BLaER1 treated with 17β-estradiol and CSF1 and Interleukin-3, amounts not matched to agents 10 nM and 100 nM (cell line): ENCODE data around the gene SH3PXD2A.
A peak's percentile ranks its signal among the peaks of the same experiment; 100 is the strongest.

Experiments
- H3K27ac ChIP-seq, 11 experiments: shearing (Covaris generic); formaldehyde crosslinking; 2 replicates each; pipeline ENCODE4 v1.8.1; 2022
- H3K27me3 ChIP-seq, 11 experiments: shearing (Covaris generic); formaldehyde crosslinking; 2 replicates each; pipeline ENCODE4 v1.8.1; 2022
- H3K36me3 ChIP-seq, 11 experiments: shearing (Covaris generic); formaldehyde crosslinking; 2 replicates each; pipeline ENCODE4 v1.8.1; 2022
- H3K4me1 ChIP-seq, 10 experiments: shearing (Covaris generic); formaldehyde crosslinking; 2 replicates each; pipeline ENCODE4 v1.8.1; 2022
- H3K4me2 ChIP-seq, 11 experiments: shearing (Covaris generic); formaldehyde crosslinking; 2 replicates each; pipeline ENCODE4 v1.8.1; 2022
- H3K4me3 ChIP-seq, 10 experiments: shearing (Covaris generic); formaldehyde crosslinking; 2 replicates each; pipeline ENCODE4 v1.8.1; 2022
- H3K9ac ChIP-seq, 11 experiments: shearing (Covaris generic); formaldehyde crosslinking; 2 replicates each; pipeline ENCODE4 v1.8.1; 2022
- H3K9me3 ChIP-seq, 11 experiments: shearing (Covaris generic); formaldehyde crosslinking; replicated peaks in 1 of 11; 2 replicates each; pipeline ENCODE4 v1.8.1; 2022
- H4K20me1 ChIP-seq, 11 experiments: shearing (Covaris generic); formaldehyde crosslinking; 2 replicates each; pipeline ENCODE4 v1.8.1; 2022
- Cebpa-rat ChIP-seq, 11 experiments: shearing (Covaris generic); IDR thresholded peaks; 2 replicates each; pipeline ENCODE4 v1.8.1; 2022

SH3PXD2A gene

GRCh38 chr10:103784723-103785418 lies 70.5 kb downstream of the SH3PXD2A start:
- H3K36me3 ChIP-seq, result peaks cover 0 to 67% (median 22%) of the 10 kb centered on the region in 11 experiments; a peak in 17 of 22 replicates
- H3K4me3 ChIP-seq, result no peak overlapping the region
- no peak for TF ChIP-seq Cebpa-rat (IDR thresholded peaks at IDR 0.05)
- peak overlapping the region in 5 of 11 experiments; percentile 23 to 54 (median 28); a peak in 7 of 22 replicates for H3K27ac ChIP-seq
- H4K20me1 ChIP-seq, result peaks cover 24 to 98% (median 47%) of the 10 kb centered on the region in 11 experiments; a peak in 20 of 22 replicates
- H3K27me3 ChIP-seq, result no peaks in the 10 kb centered on the region
- H3K9ac ChIP-seq, result peak overlapping the region in 6 of 11 experiments; percentile 9 to 44 (median 22); a peak in 6 of 22 replicates
- H3K9me3 ChIP-seq, result peaks cover 0 to 9% (median 0%) of the 10 kb centered on the region in 11 experiments; a peak in 5 of 22 replicates
- H3K4me1 ChIP-seq, result peaks cover 72 to 100% (median 95%) of the 10 kb centered on the region in 10 experiments
- H3K4me2 ChIP-seq, result peak overlapping the region; percentile 23 to 82 (median 71)

DNA sequence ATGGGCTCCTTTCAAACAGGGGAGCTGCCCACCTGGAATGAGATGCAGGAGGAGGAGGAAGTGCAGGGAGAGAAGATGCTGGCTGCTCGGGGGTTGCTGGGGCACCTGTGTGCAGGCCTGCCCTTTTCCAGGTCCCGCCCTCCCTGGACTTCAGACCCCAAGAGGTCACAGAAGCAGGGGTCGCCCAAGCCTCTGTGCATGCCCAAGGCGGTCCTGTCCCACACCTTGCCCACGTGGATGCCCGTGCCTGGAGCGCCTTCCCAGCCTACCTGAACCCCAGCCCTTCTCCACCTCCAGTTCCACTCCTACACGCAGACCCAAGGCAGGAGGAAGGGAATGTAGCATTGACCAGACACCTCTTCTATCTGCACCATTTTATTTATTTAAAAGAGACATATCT lies 71.3 kb downstream of the SH3PXD2A start:
- peaks cover 28 to 98% (median 48%) of the 10 kb centered on the region in 11 experiments; a peak in 20 of 22 replicates for H4K20me1 ChIP-seq
- peaks cover 72 to 100% (median 95%) of the 10 kb centered on the region in 10 experiments for H3K4me1 ChIP-seq
- H3K9ac ChIP-seq, result no peak overlapping the region
- no peak for TF ChIP-seq Cebpa-rat (IDR thresholded peaks at IDR 0.05)
- no peak overlapping the region for H3K4me3 ChIP-seq
- H3K4me2 ChIP-seq, result peak overlapping the region in 9 of 11 experiments; percentile 23 to 82 (median 76); a peak in 16 of 22 replicates
- no peaks in the 10 kb centered on the region for H3K27me3 ChIP-seq
- peak overlapping the region in 1 of 11 experiments; percentile 66; a peak in 1 of 22 replicates for H3K27ac ChIP-seq
- peaks cover 0 to 67% (median 22%) of the 10 kb centered on the region in 11 experiments; a peak in 17 of 22 replicates for H3K36me3 ChIP-seq
- peaks cover 0 to 9% (median 0%) of the 10 kb centered on the region in 11 experiments; a peak in 5 of 22 replicates for H3K9me3 ChIP-seq

DNA sequence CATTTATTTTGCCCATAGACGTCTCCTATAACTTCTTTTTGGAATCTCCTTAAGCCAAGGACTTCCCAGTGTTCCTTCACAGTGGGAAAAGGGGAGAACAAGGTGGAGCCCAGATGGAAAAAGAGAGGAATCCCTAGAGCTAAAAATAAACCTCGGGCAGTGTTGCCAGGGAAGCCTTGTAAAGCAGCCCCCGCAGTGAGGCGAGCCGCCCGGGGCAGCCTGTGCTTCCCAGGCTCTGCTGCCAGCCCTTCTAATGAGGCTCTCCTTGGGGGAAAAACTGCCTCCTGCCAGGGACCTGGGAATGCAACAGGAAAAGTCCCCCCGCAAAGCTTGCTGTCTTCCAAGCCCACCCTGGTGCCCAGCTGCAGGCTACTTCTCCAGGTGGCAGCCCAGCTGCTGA lies 71.7 kb downstream of the SH3PXD2A start:
- peaks cover 0 to 9% (median 0%) of the 10 kb centered on the region in 11 experiments; a peak in 5 of 22 replicates for H3K9me3 ChIP-seq
- peak overlapping the region in 1 of 11 experiments; percentile 66; a peak in 2 of 22 replicates for H3K27ac ChIP-seq
- H3K4me3 ChIP-seq, result no peak overlapping the region
- no peak for TF ChIP-seq Cebpa-rat (IDR thresholded peaks at IDR 0.05)
- H3K4me2 ChIP-seq, result peak overlapping the region in 4 of 11 experiments; percentile 71 to 82 (median 79); a peak in 3 of 22 replicates
- peaks cover 28 to 97% (median 52%) of the 10 kb centered on the region in 11 experiments; a peak in 20 of 22 replicates for H4K20me1 ChIP-seq
- peaks cover 0 to 69% (median 24%) of the 10 kb centered on the region in 11 experiments; a peak in 18 of 22 replicates for H3K36me3 ChIP-seq
- H3K9ac ChIP-seq, result no peak overlapping the region
- no peaks in the 10 kb centered on the region for H3K27me3 ChIP-seq
- H3K4me1 ChIP-seq, result peaks cover 74 to 100% (median 95%) of the 10 kb centered on the region in 10 experiments

GRCh38 chr10:103781329-103782061 lies 73.9 kb downstream of the SH3PXD2A start:
- peak overlapping the region in 2 of 11 experiments; percentile 15 to 43; a peak in 2 of 22 replicates for H3K9ac ChIP-seq
- no peaks in the 10 kb centered on the region for H3K27me3 ChIP-seq
- peak overlapping the region; percentile 58 to 87 (median 64); a peak in 21 of 22 replicates for H3K4me2 ChIP-seq
- TF ChIP-seq Cebpa-rat (IDR thresholded peaks at IDR 0.05), result 0 out of 22 replicates have a peak, but pooled peaks of 1 of the 11 experiments have one; percentile 7
- H4K20me1 ChIP-seq, result peaks cover 27 to 88% (median 49%) of the 10 kb centered on the region in 11 experiments; a peak in 20 of 22 replicates
- H3K27ac ChIP-seq, result peak overlapping the region in 8 of 11 experiments; percentile 17 to 66 (median 45); a peak in 13 of 22 replicates
- H3K36me3 ChIP-seq, result peaks cover 0 to 76% (median 34%) of the 10 kb centered on the region in 11 experiments; a peak in 18 of 22 replicates
- H3K4me1 ChIP-seq, result peaks cover 80 to 98% (median 94%) of the 10 kb centered on the region in 10 experiments
- H3K9me3 ChIP-seq, result peaks cover 0 to 9% (median 0%) of the 10 kb centered on the region in 11 experiments; a peak in 5 of 22 replicates
- H3K4me3 ChIP-seq, result no peak overlapping the region

- peaks cover 71 to 89% (median 84%) of the 10 kb centered on the region in 10 experiments for H3K4me1 ChIP-seq
- H3K4me3 ChIP-seq, result no peak overlapping the region
- H3K4me2 ChIP-seq, result peak overlapping the region; percentile 58 to 87 (median 64)
- H3K36me3 ChIP-seq, result peaks cover 0 to 74% (median 44%) of the 10 kb centered on the region in 11 experiments; a peak in 18 of 22 replicates
- peaks cover 0 to 14% (median 3%) of the 10 kb centered on the region in 11 experiments; a peak in 12 of 22 replicates for H3K9me3 ChIP-seq
- peaks cover 25 to 78% (median 48%) of the 10 kb centered on the region in 11 experiments; a peak in 20 of 22 replicates for H4K20me1 ChIP-seq
- H3K9ac ChIP-seq, result peak overlapping the region in 7 of 11 experiments; percentile 6 to 59 (median 24); a peak in 8 of 22 replicates
- peak overlapping the region in 8 of 11 experiments; percentile 1 to 66 (median 54); a peak in 15 of 22 replicates for H3K27ac ChIP-seq
- TF ChIP-seq Cebpa-rat (IDR thresholded peaks at IDR 0.05), result no peak
- H3K27me3 ChIP-seq, result no peaks in the 10 kb centered on the region
Observed at GRCh38 chr10:103780242-103781149, 74.9 kb downstream of the SH3PXD2A start.

- H3K36me3 ChIP-seq, result peaks cover 4 to 78% (median 53%) of the 10 kb centered on the region in 11 experiments; a peak in 19 of 22 replicates
- H3K9me3 ChIP-seq, result peaks cover 0 to 27% (median 15%) of the 10 kb centered on the region in 11 experiments; a peak in 20 of 22 replicates
- no peak for TF ChIP-seq Cebpa-rat (IDR thresholded peaks at IDR 0.05)
- H4K20me1 ChIP-seq, result peaks cover 17 to 60% (median 32%) of the 10 kb centered on the region in 11 experiments; a peak in 15 of 22 replicates
- H3K4me1 ChIP-seq, result peaks cover 59 to 74% (median 68%) of the 10 kb centered on the region in 10 experiments
- peak overlapping the region in 7 of 11 experiments; percentile 7 to 87 (median 66); a peak in 8 of 22 replicates for H3K4me2 ChIP-seq
- no peak overlapping the region for H3K4me3 ChIP-seq
- H3K27me3 ChIP-seq, result no peaks in the 10 kb centered on the region
- peak overlapping the region in 5 of 11 experiments; percentile 19 to 66 (median 55); a peak in 6 of 22 replicates for H3K27ac ChIP-seq
- peak overlapping the region in 1 of 11 experiments; percentile 41; a peak in 2 of 22 replicates for H3K9ac ChIP-seq
Observed at GRCh38 chr10:103778358-103779139, 76.8 kb downstream of the SH3PXD2A start.
